SH-SY5Y (cell line): ENCODE measurements around the gene KIF1C.

ENCODE experiments used
- GATA2 ChIP-seq: IDR thresholded peaks from 2 replicates; pipeline ENCODE4 v1.6.1; 2011; ENCODE audit warnings: mild to moderate bottlenecking, low read depth, low read length
- GATA3 ChIP-seq: IDR thresholded peaks from 2 replicates; pipeline ENCODE4 v1.6.1; 2011; ENCODE audit warnings: low read depth, mild to moderate bottlenecking, low read length, moderate library complexity

DNA sequence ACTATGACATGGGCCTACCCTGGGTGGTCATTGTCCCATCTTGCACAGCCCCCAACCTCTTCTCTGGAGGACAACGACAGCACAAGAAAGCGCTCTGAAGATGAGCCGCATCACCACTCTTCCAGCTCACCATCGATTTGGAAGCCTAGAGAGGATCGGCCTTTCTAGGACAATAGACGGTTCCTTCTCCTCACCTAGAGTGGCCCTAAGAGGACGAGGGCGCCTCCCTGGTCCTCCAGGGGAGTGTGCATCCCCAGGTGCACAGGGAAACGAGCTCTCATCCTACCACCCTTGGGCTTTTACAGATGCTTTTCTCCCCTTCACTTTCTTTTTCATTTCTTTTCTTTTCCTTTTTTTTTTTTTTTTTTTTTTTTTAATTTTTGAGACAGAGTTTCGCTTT lies 57.8 kb downstream of the KIF1C start:
- no peak for TF ChIP-seq GATA3
- no peak for TF ChIP-seq GATA2
